DMS153 (cell line): ENCODE results near the gene DHX58.

Source experiments
- DNase-seq: peaks from one replicate; lab custom pipeline; 2025; lab: John Stamatoyannopoulos, UW

Gene DHX58

DNA sequence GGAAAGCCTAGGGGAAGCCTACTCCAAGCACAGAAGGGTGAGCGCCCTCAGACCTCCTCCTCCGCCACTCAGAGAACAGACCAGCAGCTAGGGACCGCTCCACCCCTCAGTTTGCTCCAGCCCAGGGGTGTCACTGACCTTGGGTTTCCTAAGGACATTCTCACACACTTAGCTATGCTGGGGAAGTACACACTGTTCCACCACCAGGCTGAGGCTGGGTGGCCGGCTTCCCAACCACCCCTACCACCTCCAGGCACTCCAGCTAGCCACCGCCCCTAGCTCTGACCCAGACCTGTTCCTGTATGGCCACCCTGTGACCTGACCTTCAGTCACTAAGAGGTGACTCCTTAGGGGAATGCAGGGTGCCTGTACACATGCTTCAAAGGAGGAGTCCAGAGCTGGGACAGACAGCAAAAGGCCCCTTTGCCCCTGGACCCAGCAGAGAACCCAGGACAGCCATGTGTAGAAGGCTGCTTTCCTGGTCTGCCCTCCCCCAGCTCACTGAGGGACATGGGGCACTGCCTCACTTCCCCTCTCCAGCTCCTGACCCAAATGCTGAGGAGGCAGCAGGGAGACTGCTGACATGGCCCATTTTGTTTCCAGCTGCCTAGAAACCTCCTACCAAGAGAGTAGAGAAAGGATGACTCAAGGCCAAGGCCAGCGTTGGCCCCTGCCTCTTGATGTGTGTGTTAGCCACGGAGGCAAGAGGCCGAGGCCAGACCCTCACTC is 16.8 kb upstream of the DHX58 start:
- no peak for DNase-seq

GRCh38 chr17:42127414-42127813 is 14.9 kb upstream of the DHX58 start:
- no peak for DNase-seq

DNA sequence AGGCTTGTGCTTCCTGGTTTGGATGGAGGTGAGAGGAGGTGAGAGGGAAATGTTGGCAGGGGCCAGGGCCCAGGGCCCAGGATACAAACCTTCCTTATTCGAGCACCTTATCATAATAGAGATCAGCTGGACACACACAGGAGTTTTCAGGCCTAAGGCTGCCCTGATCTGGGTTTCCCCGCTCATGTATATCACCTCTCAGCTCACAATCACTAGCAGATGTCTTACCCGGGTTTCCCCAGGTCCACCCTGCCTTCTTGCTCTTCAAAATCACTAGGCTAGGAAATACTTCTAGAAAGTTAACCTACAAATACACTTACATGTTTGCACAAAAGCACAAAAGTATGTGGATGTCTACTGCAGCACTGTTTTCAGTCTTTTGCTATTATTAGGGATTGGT is 14.3 kb upstream of the DHX58 start:
- no peak for DNase-seq

DNA sequence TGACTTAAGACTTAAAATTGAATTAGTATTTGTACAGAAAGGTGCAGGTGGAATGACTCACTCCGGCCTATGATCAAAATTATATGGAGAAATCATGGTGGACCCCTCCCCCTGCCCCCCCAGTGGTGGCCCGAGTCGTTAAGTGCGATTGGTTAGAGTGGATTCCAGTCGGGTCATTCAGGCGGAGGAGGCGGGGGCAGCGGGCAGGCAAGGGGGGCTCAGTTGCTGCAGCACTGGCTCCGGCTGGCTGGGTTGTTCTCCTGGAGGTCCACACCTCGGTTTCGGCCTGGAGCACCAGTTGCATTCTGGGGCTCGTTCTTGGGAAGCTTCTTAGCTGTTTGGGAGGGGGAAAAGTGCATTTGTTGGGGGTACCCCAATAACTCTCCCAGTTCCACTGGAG is 13.1 kb upstream of the DHX58 start:
- DNase-seq = no peak

DNA sequence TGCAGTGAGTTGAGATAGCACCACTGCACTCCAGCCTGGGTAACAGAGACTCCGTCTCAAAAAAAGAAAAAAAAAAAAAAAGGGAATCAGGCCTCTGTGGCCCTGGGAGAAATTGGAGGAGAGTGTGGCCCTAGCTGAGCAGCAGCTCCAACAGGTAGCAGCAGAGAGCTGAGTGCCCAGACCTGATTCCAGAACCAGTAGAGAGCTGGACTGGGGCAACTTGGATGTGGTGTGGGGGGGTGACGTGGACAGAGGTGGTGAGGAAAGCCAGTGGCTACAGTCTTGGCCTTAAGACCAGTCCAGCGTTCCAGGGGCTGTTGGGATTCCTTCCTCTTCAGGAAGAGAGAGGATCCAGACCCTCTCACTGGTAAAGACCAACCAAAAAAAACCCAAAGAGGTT is 11.7 kb upstream of the DHX58 start:
- DNase-seq = no peak

GRCh38 chr17:42122371-42123303 is 10.1 kb upstream of the DHX58 start, which contains the start of gene HSPB9:
HSPB9 (plus strand) TSS chr17:42122804; CDS start chr17:42122851, 47 bp downstream.
- DNase-seq = peak; percentile 68

GRCh38 chr17:42120770-42121769 is 8.6 kb upstream of the DHX58 start, which contains the start of gene KAT2A:
KAT2A (minus strand) TSS chr17:42121367; CDS start chr17:42121304, 63 bp downstream.
- peak; percentile 35 for DNase-seq

DNA sequence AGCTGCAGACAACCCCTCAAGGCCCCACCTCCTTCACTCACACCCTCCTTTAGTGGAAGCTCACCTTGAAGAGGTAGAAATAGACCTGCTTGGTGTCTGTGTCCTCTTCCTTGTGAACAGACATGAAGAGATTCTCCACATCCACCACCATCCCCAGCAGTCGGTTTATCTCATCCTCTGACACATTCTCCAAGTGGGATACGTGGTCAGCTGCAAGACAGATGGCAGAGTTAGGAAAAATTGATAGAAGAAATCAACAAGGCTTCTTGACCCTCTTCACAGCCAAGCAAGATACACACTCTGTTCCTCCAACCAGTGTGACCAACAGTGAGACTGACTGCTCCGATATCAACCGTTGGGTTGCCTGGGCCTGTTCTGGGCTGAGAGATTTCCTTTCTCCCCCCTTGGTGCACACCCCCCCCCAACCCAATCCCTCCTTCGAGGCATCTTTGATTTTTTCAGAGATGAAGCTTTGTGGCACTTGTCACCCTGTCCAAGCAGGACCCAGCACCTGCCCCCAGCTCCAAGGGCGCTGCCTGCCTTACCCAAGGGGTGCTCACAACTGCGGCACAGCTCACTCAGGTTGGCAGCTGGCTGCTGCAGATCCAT is 7.8 kb upstream of the DHX58 start:
- no peak for DNase-seq

DNA sequence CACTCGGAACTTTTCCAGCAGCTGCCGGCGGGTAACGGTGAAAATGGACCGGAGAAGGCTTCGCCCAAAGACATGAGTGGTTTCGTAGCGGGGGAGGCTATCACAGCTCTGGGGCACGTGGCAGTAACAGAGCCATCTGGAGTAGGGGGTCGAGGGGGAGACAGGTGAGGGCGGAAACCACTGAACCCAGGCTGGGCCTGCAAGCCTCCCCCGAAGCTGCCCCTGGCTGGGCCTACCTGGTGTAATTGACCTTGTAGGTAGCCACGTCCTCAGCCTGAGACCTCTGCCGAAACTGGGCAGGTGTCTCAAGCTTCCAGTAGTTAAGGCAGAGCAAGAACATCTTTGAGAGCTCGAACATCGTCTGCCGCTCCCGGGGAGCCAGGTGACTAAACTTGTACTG is 6.8 kb upstream of the DHX58 start:
- no peak for DNase-seq

DNA sequence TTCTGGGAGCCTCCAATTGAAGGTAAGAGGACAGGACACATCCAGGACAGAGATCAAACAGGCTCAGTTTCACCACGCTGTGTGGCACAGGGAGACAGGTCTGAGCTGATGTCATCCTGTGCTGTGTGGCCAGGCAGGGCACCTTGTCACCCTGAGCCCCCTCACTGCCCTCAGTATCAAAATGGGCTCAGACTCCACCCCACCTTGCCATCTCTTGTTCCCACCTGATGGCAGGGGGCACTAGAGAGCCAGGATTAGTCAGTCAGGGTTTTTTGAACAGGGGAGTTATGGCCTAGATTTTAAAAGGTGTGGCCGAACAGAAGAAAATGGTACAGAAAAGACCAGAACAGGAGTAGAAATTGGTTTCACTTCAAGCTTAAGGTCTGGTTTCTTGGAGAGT is 6.0 kb upstream of the DHX58 start:
- DNase-seq = no peak

DNA sequence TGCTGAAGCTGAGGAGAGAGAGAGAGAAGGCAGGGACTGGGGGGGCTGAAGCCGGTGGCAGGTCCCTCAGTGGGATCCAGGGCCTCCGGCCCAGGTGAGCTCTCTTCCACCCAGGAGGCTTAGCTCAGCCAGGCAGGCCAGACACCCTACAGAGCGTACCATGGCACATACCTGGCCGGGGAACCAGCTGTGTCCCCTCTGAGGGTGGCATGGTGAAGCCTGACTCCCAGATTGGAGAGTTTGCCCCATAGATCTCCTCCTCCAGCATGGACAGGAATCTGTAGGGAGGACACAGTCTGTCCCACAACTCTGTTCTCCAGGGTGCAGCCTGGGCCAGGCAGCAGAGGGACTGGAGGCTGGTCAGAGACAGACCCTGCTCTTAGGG is 5.6 kb upstream of the DHX58 start:
- no peak for DNase-seq

DNA sequence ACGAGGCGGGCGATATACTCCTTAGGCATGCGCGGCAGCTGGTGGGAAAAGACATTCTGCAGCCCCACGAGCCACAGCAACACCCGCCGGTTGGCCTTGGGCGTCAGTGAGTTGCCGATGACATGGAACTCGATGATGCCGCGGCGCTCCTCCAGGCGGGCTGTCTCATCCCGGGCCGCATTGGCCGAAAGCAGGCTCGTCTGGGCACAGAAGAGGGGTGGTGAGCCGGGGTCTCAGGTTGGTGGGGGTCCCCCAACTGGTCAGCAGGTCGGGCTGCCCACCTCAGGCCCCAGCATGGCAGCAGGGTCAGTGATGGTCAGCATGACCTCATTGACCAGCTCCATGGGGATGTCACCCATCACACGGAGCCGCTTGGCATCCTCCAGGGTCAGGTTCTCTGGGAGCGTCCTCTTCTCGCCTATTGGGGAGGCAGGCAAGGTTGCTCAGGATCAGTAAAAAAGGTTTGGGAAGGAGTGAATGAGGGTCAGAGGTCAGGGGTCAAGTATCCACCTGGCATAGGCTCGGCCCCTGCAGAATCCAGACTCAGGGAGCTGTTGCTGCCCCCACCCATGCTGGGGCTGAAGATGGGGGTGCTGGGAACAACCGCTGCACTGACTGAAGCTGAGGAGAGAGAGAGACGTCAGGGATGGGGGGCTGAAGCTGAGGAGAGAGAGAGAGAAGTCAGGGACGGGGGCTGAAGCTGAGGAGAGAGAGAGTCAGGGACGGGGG is 5.0 kb upstream of the DHX58 start:
- no peak for DNase-seq

GRCh38 chr17:42116705-42117396 is 4.3 kb upstream of the DHX58 start:
- peak; percentile 68 for DNase-seq

GRCh38 chr17:42114118-42114517 is 1.6 kb upstream of the DHX58 start:
- no peak for DNase-seq

GRCh38 chr17:42113293-42114069 is 967 bp upstream of the DHX58 start:
- no peak for DNase-seq

DNA sequence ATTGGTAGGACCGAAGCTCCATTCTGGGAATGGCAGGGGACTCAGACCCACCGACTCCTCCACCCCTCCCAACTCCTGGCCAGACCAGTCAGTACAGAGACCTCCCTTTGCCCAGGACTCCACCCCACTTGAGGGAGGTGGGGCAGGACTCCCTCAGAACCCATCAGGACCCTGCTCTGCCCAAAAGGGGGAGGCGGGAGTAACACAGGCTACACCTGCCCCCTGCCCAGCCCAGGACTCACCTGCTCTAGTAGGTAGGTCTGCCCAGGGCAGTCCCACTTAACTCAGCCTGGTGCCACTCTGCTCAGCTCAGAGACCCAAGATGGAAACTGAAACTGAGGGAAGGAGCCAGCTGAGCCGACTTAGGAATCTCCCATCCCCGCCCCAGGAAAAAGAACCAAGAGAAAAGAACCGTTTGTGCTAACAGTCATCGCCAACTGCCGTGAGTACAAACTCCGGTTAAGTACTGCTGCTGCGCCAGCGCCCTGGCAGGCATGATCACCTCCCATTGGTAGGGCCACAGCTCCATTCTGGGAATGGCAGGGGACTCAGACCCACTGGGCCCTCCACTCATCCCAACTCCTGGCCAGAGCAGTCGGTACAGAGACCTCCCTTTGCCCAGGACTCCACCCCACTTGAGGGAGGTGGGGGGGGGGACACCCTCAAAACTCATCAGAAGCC is 503 bp downstream of the DHX58 start:
- DNase-seq = no peak

DNA sequence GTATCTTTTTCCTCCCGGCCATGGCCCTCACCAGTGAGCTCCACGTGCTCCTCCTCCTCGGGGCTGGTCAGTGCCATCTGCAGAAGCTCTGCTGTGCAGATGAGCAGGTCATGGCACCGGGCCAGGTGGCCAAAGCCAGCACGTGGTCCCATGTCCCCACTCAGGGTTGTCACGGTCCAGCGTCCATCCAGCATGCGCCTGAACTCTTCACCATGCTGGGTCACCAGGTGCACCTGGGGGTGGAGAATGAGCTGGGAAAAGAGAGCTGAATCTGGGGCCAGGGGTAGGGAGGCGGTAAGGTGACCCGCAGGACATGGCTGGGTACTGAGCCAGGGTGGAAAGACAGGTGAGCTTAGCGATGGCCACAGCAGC is 1.3 kb downstream of the DHX58 start:
- no peak for DNase-seq
